ENCODE measurements around the gene CENPE. TPM values are rescaled to one million over a fixed set of nuclear protein-coding genes. Genes with fewer than 3 reads are reported as not detected.

CENPE gene
- total RNA-seq, 2 experiments from 2014 or later, result 27.1 to 27.7 TPM

DNA sequence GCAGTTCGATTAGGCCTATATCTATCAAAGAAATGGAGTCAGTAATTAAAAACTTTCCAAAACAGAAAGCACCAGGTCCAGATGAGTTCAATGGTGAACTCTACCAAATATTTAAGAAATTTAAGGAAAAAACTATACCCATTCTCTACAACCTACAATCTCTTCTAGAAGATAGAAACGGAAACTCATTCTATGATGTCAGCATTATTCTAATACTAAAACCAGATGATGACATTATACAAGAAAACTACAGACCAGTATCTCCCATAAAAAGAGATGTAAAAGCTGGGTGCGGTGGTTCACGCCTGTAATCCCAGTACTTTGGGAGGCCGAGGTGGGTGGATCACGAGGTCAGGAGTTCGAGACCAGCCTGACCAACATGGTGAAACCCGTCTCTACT lies 69.0 kb downstream of the CENPE start:
- CTCF ChIA-PET, result no interaction called here
- POLR2A ChIA-PET, result no interaction called here

DNA sequence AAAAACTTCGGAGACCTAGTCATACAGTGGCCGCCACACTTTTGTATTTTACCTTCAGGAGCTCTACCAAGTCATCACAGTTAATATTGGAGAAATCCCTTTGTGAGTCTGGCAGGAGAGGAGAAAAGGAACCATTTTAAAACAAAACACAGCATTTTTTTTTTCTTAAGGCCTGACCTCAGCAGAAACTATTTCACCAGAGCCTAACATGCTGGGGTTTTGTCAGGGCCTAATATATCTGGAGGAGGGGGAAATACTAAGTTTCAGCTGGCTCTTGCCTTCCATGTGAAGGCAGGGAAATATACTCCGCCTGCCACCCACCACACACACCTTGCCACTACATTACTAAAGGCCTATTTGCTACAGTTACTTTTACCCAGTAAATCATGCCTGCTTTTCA lies 72.0 kb downstream of the CENPE start:
- CTCF ChIA-PET, result no interaction called here
- POLR2A ChIA-PET, result no interaction called here

GRCh38 chr4:103123114-103123513 lies 75.0 kb downstream of the CENPE start:
- CTCF ChIA-PET, result no interaction called here

GRCh38 chr4:103118166-103118565 lies 80.0 kb downstream of the CENPE start:
- CTCF ChIA-PET, result interaction anchor here (2.2 kb wide), 1 partner anchor 18 kb away, joined by 5 read pairs; the partner anchor contains the start of gene BDH2
- POLR2A ChIA-PET, result no interaction called here

More at GRCh38 chr4:103123114-103123513, 75.0 kb downstream of the CENPE start:
- POLR2A ChIA-PET, result no interaction called here

- CTCF ChIA-PET, result interaction anchor here (1.3 kb wide), 1 partner anchor 10 kb away, joined by 3 read pairs; no protein-coding TSS in a partner anchor
These were observed 86.5 kb downstream of the CENPE start for GRCh38 chr4:103111598-103111997.

GRCh38 chr4:103108542-103108941 lies 89.6 kb downstream of the CENPE start:
- POLR2A ChIA-PET, result no interaction called here

More at GRCh38 chr4:103111598-103111997, 86.5 kb downstream of the CENPE start:
- POLR2A ChIA-PET, result no interaction called here

GRCh38 chr4:103105558-103106356 lies 92.4 kb downstream of the CENPE start:
- CTCF ChIA-PET, result no interaction called here
- POLR2A ChIA-PET, result no interaction called here

More at GRCh38 chr4:103108542-103108941, 89.6 kb downstream of the CENPE start:
- CTCF ChIA-PET, result no interaction called here

DNA sequence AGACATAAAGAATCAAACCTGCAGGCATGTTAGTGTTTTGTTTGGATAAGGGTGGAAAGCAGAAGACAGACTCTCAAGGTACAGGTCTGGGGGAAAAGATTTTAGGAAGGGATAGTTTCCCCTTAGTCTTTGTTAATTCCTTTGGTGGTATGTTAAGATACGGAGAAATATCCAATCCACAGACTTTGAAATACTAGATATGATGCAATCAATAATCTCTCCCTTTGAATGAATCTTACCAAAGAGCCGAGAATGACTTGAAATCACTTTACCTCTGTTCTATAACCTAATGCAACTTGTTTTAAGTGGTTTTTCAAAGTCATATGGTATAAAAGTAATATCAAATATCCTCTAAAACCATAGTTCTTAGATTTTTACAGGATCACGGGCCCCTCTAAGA lies 93.3 kb downstream of the CENPE start:
- POLR2A ChIA-PET, result no interaction called here
- CTCF ChIA-PET, result no interaction called here

- CTCF ChIA-PET, result interaction anchor here (0.6 to 1.7 kb wide), 4 partner anchors 10 to 670 kb away, joined by 3 to 5 read pairs (median 4); no protein-coding TSS in a partner anchor
- POLR2A ChIA-PET, result no interaction called here
These were observed 97.5 kb downstream of the CENPE start for GRCh38 chr4:103100691-103101090.

DNA sequence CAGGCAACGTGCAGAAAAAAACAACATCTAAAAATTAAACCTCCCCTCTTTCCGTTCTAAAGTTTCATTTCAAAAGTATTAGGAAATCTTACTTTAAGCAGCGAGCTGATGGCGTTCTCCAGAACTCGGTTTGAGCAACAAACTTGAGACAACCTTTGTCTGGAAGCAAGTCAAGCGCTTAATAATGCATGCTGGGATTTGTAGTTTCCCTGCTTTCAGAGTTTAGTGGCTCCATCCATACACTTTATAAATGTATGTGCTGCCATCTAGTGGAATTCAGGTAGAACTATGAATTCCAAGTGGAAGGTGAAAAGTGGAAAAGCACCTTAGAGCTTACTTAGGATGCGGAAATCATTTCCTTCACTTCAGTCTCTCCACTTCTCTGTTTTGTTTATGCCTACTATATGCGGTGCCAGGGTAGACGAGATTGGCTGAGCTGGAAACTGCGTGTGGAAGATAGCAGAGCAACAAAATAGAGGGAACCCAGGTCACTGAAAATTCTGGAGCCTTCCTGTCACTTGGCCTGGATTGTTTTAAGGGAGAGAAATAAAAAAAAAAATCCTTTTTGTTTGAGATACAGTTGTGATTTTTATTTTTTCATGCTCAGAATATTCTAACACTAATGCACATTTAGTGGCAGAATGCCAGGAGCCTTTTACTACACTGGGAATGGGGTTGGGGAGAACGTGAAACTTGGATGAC lies 98.3 kb downstream of the CENPE start, which contains the start of gene BDH2:
Gene BDH2 (minus strand): TSS at position 144 of the 702 bp plus-strand sequence. CDS start 3,580 bp downstream, outside the sequence.
- ChIA-PET CTCF (interaction anchor here (0.7 to 1.7 kb wide), 9 partner anchors 11 to 778 kb away, joined by 3 to 5 read pairs (median 3); partner anchors contain the start of gene SLC9B2), POLR2A (no interaction called here)

- POLR2A ChIA-PET, result no interaction called here
- CTCF ChIA-PET, result interaction anchor here (0.7 to 1.5 kb wide), 5 partner anchors 16 to 90 kb away, joined by 3 to 5 read pairs (median 3); partner anchors contain the start of gene SLC9B2
These were observed 99.2 kb downstream of the CENPE start for GRCh38 chr4:103098756-103099440.

GRCh38 chr4:103098341-103098740 lies 99.8 kb downstream of the CENPE start:
- ChIA-PET POLR2A (no interaction called here), CTCF (interaction anchor here (0.5 kb wide), 1 partner anchor 33 kb away, joined by 3 read pairs; no protein-coding TSS in a partner anchor)

GRCh38 chr4:103097112-103097511 lies 101.0 kb downstream of the CENPE start:
- ChIA-PET POLR2A (no interaction called here), CTCF (no interaction called here)

DNA sequence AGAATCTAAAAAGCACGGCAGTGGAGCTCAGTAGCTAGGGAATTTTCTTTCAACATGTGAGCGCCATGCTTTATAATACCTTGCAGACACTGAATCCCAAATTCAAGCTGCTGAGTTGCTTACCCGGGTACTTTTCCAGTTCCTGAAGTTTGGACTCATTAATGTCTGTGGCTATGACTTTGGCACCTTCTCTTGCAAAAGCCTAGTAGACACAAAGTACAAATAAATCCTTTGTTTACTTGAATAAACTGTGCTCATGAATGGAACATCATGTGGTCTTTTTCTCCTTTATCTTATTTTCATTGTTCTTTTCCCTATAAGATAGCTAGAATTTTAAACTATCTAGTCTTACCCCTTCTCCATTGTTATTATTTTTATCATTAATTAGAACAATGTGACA lies 103.1 kb downstream of the CENPE start:
- CTCF ChIA-PET, result interaction anchor here (0.5 to 0.7 kb wide), 2 partner anchors 16 to 521 kb away, joined by 3 to 4 read pairs; no protein-coding TSS in a partner anchor
- POLR2A ChIA-PET, result interaction anchor here (1.1 kb wide), 1 partner anchor 334 kb away, joined by 6 read pairs; the partner anchor contains the start of gene MANBA

DNA sequence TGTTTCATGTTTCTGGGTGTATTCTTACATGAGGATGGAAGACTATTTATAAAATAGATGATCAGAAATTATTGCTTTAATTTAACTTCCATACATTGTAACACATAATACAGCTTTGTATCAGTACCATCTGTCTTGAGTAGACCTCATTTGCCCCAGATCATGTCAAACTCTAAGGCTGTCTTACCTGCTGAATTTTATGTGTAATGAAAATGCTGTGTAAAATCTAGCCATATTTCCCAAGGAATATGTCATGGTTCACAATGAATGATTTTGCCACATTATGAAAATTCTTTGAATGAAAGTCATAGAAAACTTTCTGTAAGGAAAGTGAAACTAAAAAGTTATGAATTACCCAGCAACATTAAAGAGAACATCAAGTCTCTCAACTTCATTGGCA lies 105.9 kb downstream of the CENPE start:
- POLR2A ChIA-PET, result no interaction called here
- CTCF ChIA-PET, result interaction anchor here (1.3 to 2.2 kb wide), 5 partner anchors 10 to 77 kb away, joined by 3 to 5 read pairs (median 4); no protein-coding TSS in a partner anchor

DNA sequence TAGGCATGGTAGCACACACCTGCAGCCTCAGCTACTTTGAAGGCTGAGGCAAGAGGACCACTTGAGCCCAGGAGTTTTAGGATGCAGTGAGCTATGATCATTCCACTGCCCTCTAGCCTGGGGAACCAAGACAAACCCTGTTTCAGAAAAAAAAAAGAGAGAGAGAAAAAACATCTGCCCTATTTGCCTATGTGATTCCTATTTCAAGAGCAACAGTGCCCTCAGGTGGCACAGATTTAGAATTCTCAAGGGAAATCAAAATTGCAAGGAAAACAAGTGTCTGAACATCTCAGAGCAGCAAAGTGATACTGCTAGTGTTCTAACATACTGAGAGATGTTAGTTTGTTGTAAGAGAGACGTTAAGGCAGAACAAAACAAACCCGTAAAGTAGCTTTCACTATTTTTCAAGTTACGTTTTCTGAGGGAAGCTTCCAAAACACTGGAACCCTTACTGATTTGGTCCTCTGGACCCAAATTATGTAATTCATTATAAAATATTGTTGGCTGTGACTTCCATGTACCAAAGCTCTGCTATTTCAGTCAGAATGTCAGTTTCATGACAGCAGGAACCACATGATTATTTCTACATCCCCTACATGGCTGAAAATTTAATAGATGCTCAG lies 106.4 kb downstream of the CENPE start:
- CTCF ChIA-PET, result interaction anchor here (0.6 to 2.2 kb wide), 8 partner anchors 9 to 643 kb away, joined by 3 to 5 read pairs (median 4); no protein-coding TSS in a partner anchor
- POLR2A ChIA-PET, result interaction anchor here (0.6 kb wide), 1 partner anchor 45 kb away, joined by 4 read pairs; no protein-coding TSS in a partner anchor

DNA sequence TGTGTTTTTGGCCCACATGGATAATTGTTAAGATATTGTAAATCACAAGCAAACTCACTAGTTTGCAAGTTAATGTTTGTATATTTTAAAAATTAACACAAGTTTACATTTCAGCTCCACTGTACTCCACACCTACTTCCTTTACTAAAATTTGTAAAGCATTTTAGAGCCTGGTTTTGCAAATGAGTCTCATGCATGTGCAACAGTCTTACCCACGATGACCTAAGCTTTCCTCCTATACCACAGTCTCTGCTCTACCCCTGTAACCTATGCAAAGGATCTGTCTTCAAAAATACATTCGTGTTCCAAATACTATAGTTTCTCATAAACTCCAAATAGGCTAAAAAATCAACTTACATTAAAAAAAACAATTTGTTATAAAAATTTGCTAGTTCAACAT lies 108.7 kb downstream of the CENPE start:
- ChIA-PET POLR2A (no interaction called here), CTCF (no interaction called here)

DNA sequence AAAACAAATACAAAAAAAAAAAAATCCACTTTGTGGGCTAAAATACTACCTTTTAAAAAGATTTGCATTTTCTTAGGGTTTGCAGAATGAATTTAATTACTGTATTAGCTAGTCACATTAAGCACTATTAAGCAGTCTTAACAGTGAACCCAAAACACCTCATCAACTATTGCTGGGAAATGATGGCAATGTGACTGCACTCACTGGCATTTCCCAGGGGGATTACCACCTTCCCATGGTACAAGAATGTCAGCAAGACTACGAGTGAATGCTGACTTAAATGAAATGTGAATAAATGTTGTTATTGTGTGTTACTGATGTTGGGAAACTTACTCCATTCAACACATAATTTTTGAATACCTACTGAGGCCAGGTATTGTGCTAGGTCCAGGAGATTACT lies 111.6 kb downstream of the CENPE start:
- ChIA-PET CTCF (no interaction called here), POLR2A (no interaction called here)

DNA sequence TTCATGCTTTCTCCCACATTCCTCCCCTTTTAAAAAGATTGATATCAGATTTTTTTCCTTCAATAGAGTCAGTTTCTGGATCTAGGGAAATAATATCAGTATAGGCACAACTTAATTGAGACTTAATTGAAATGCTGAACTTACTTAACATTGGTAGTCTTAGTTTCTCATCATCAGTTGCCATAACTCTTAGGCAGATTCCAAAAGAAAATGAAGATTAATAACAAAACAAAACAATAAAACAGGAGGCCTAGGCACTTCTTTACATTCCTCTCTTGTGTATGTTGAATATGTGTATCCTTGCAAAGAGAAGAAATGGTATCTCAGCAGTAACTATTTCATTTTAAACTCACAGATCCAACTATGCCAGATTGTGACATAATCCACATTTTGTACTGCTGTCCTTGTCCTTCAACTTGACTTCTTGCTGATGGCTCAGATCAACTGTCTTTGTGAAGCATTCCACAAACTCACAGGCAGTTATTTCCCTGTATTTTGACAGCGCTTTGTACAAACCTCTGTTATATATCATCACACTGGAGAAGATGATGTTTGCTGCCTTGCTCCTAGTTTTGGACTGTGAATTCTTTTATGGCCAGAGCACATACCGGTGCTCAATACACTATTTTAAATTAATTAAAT lies 112.5 kb downstream of the CENPE start:
- ChIA-PET CTCF (no interaction called here), POLR2A (no interaction called here)

Data from activated CD8-positive, alpha-beta memory T cell treated with anti-CD3 and anti-CD28 coated beads for 36 hours (primary cell).